SU-DHL-6 (cell line): ENCODE results near the gene RNF212B.
"Not testable (repeated sequence)": the region's sequence is repeated elsewhere in the genome, so short reads cannot be mapped to it uniquely, and the experiment has no call there.

ENCODE experiments used
- H2AFZ ChIP-seq: fragments of 200-600 bp; sonication (generic); 2 replicates; pipeline ENCODE4 v1.6.1; 2014; ENCODE audit warnings: low read depth, mild to moderate bottlenecking, moderate library complexity, mixed read lengths, antibody characterized with exemption, low read length; ENCODE audit not compliant: severe bottlenecking
- H3F3A ChIP-seq: fragments of 200-600 bp; shearing (Covaris generic); 2 replicates; pipeline ENCODE4 v1.6.0; 2016; ENCODE audit warnings: antibody characterized with exemption, mild to moderate bottlenecking; ENCODE audit not compliant: insufficient read depth
- H3K27ac ChIP-seq: fragments of 200-600 bp; sonication (generic); 2 replicates; pipeline ENCODE4 v1.5.1; 2016; ENCODE audit warnings: low read depth, mild to moderate bottlenecking, low read length, moderate library complexity, mixed read lengths
- H3K27me3 ChIP-seq: fragments of 200-600 bp; sonication (generic), shearing (Covaris generic); 2 replicates; pipeline ENCODE4 v1.6.0; 2014; ENCODE audit warnings: mild to moderate bottlenecking, low read length
- H3K36me3 ChIP-seq: fragments of 200-600 bp; sonication (generic); 2 replicates; pipeline ENCODE4 v1.6.1; 2014; ENCODE audit warnings: mild to moderate bottlenecking, low read length, mixed read lengths
- H3K4me2 ChIP-seq: fragments of 300-600, 200-600 bp; shearing (Covaris generic), sonication (generic); 2 replicates; pipeline ENCODE4 v1.6.0; 2014; ENCODE audit warnings: low read length, low read depth, mild to moderate bottlenecking; ENCODE audit not compliant: poor library complexity, severe bottlenecking
- H3K4me3 ChIP-seq: fragments of 200-600 bp; sonication (generic); 2 replicates; pipeline ENCODE4 v1.5.1; 2014; ENCODE audit warnings: antibody characterized with exemption, low read length, mild to moderate bottlenecking, mixed read lengths; ENCODE audit not compliant: insufficient read depth, poor library complexity, severe bottlenecking
- H3K79me2 ChIP-seq: fragments of 200-600 bp; sonication (generic); 2 replicates; pipeline ENCODE4 v1.6.1; 2014; ENCODE audit warnings: mild to moderate bottlenecking, low read length, moderate library complexity; ENCODE audit not compliant: insufficient read depth
- H3K9ac ChIP-seq: fragments of 200-600 bp; sonication (generic); 2 replicates; pipeline ENCODE4 v1.7.0; 2014; ENCODE audit warnings: mild to moderate bottlenecking, low read length
- H3K9me2 ChIP-seq: fragments of 200-600 bp; sonication (generic); replicated peaks from 2 replicates; pipeline ENCODE4 v1.6.1; 2014; ENCODE audit warnings: low read length; ENCODE audit not compliant: insufficient read depth
- H3K9me3 ChIP-seq: fragments of 200-600 bp; sonication (generic); 2 replicates; pipeline ENCODE4 v1.6.1; 2014; ENCODE audit warnings: low read length, mixed read lengths; ENCODE audit not compliant: insufficient read depth
- H4K20me1 ChIP-seq: fragments of 200-600 bp; sonication (generic); 2 replicates; pipeline ENCODE4 v1.6.1; 2014; ENCODE audit warnings: low read depth, mild to moderate bottlenecking, antibody characterized with exemption, low read length, moderate library complexity, mixed read lengths
- CTCF ChIP-seq: fragments of 200-600 bp; sonication (generic); IDR thresholded peaks from one replicate; pipeline ENCODE4 v1.5.1; 2017; ENCODE audit warnings: antibody characterized with exemption, mild to moderate bottlenecking, low read length, moderate library complexity; ENCODE audit not compliant: insufficient read depth, poor library complexity, severe bottlenecking
- EZH2phosphoT487 ChIP-seq: fragments of 200-600 bp; sonication (generic), shearing (Covaris generic); conservative IDR thresholded peaks from 2 replicates; pipeline ENCODE4 v1.6.1; 2018; ENCODE audit warnings: mild to moderate bottlenecking, antibody characterized with exemption, low read length, moderate library complexity, mixed read lengths

RNF212B gene

GRCh38 chr14:23269193-23269592, 31.5 kb downstream of the RNF212B start:
- TF ChIP-seq EZH2phosphoT487 (no peak), CTCF (no peak)
- no peak overlapping the region for H2AFZ ChIP-seq
- no peaks in the 10 kb centered on the region for H3F3A ChIP-seq
- H3K79me2 ChIP-seq = no peaks in the 10 kb centered on the region
- no peaks in the 10 kb centered on the region for H3K9me2 ChIP-seq
- H3K9me3 ChIP-seq = no peaks in the 10 kb centered on the region
- H4K20me1 ChIP-seq = no peaks in the 10 kb centered on the region
- H3K27ac ChIP-seq = no peak overlapping the region
- no peaks in the 10 kb centered on the region for H3K36me3 ChIP-seq
- H3K27me3 ChIP-seq = no peaks in the 10 kb centered on the region
- H3K9ac ChIP-seq = no peak overlapping the region
- no peak overlapping the region for H3K4me2 ChIP-seq
- no peak overlapping the region for H3K4me3 ChIP-seq

GRCh38 chr14:23275412-23275811, 37.7 kb downstream of the RNF212B start:
- Histone ChIP-seq H2AFZ (no peak overlapping the region), H3K79me2 (no peaks in the 10 kb centered on the region), H3K27me3 (no peaks in the 10 kb centered on the region), H3K36me3 (no peaks in the 10 kb centered on the region), H3K4me2 (no peak overlapping the region), H4K20me1 (no peaks in the 10 kb centered on the region), H3K9me2 (no peaks in the 10 kb centered on the region), H3F3A (no peaks in the 10 kb centered on the region), H3K9ac (no peak overlapping the region), H3K9me3 (no peaks in the 10 kb centered on the region), H3K4me3 (no peak overlapping the region), H3K27ac (no peak overlapping the region)
- TF ChIP-seq EZH2phosphoT487 (no peak), CTCF (no peak)

GRCh38 chr14:23277189-23277588, 39.5 kb downstream of the RNF212B start:
- Histone ChIP-seq H3K27ac (no peak overlapping the region), H2AFZ (no peak overlapping the region), H3F3A (no peaks in the 10 kb centered on the region), H3K9me3 (no peaks in the 10 kb centered on the region), H4K20me1 (no peaks in the 10 kb centered on the region), H3K27me3 (no peaks in the 10 kb centered on the region), H3K9ac (no peak overlapping the region), H3K36me3 (no peaks in the 10 kb centered on the region), H3K9me2 (no peaks in the 10 kb centered on the region), H3K4me2 (no peak overlapping the region), H3K79me2 (no peaks in the 10 kb centered on the region), H3K4me3 (no peak overlapping the region)
- no peak for TF ChIP-seq EZH2phosphoT487
- TF ChIP-seq CTCF = no peak

GRCh38 chr14:23277928-23278327, 40.2 kb downstream of the RNF212B start:
- H4K20me1 ChIP-seq, H3F3A ChIP-seq, H3K36me3 ChIP-seq, H3K4me2 ChIP-seq, H3K9me3 ChIP-seq, H3K79me2 ChIP-seq, H3K4me3 ChIP-seq, H3K9ac ChIP-seq, H3K27me3 ChIP-seq, H3K9me2 ChIP-seq, H2AFZ ChIP-seq, H3K27ac ChIP-seq: not testable (repeated sequence)
